ENCODE measurements around the gene ZNF263. TPM values are rescaled to one million over a fixed set of nuclear protein-coding genes. Genes with fewer than 3 reads are reported as not detected.

The ZNF263 gene
- total RNA-seq, 4 donors from 2014 or later = 40.6 to 56.3 (median 45.1) TPM

- Histone ChIP-seq H3K36me3 (peaks cover 50% of the 10 kb centered on the region), H3K9me3 (peaks cover 87% of the 10 kb centered on the region), H3K4me3 (no peak overlapping the region), H3K27me3 (no peaks in the 10 kb centered on the region), H3K4me1 (no peaks in the 10 kb centered on the region), H3K27ac (no peak overlapping the region)
- TF ChIP-seq POLR2A (IDR thresholded peaks at IDR 0.05) = no peak
- no peak for TF ChIP-seq EP300 (IDR thresholded peaks at IDR 0.05)
- no peak for TF ChIP-seq POLR2AphosphoS5 (IDR thresholded peaks at IDR 0.05)
- no peak for TF ChIP-seq CTCF (IDR thresholded peaks at IDR 0.05)
- no peak for DNase-seq (ENCODE audit: low spot score in 2 of 2)
- 93% methylated on average over 3 of the region's 3 CpGs for WGBS
These were observed 34.2 kb downstream of the ZNF263 start for GRCh38 chr16:3317315-3317999.

- no peak for DNase-seq (ENCODE audit: low spot score in 2 of 2)
- no peaks in the 10 kb centered on the region for H3K4me1 ChIP-seq
- 71% methylated on average over 2 of the region's 2 CpGs for WGBS
- H3K27me3 ChIP-seq = no peaks in the 10 kb centered on the region
- no peak overlapping the region for H3K27ac ChIP-seq
- H3K4me3 ChIP-seq = no peak overlapping the region
- TF ChIP-seq EP300 (IDR thresholded peaks at IDR 0.05) (no peak), POLR2AphosphoS5 (IDR thresholded peaks at IDR 0.05) (no peak), CTCF (IDR thresholded peaks at IDR 0.05) (no peak), POLR2A (IDR thresholded peaks at IDR 0.05) (no peak)
- H3K36me3 ChIP-seq = peaks cover 12% of the 10 kb centered on the region
- H3K9me3 ChIP-seq = peaks cover 64% of the 10 kb centered on the region
These were observed 38.5 kb downstream of the ZNF263 start for GRCh38 chr16:3321816-3322215.

GRCh38 chr16:3327514-3327913, 44.2 kb downstream of the ZNF263 start:
- H3K4me3 ChIP-seq = no peak overlapping the region
- H3K4me1 ChIP-seq = no peaks in the 10 kb centered on the region
- 75% methylated on average over 4 of the region's 4 CpGs for WGBS
- H3K9me3 ChIP-seq = peaks cover 25% of the 10 kb centered on the region
- no peak overlapping the region for H3K27ac ChIP-seq
- no peaks in the 10 kb centered on the region for H3K27me3 ChIP-seq
- DNase-seq (ENCODE audit: low spot score in 2 of 2) = no peak
- H3K36me3 ChIP-seq = no peaks in the 10 kb centered on the region
- TF ChIP-seq EP300 (IDR thresholded peaks at IDR 0.05) (no peak), POLR2AphosphoS5 (IDR thresholded peaks at IDR 0.05) (no peak), CTCF (IDR thresholded peaks at IDR 0.05) (no peak), POLR2A (IDR thresholded peaks at IDR 0.05) (no peak)

- Histone ChIP-seq H3K36me3 (no peaks in the 10 kb centered on the region), H3K27me3 (no peaks in the 10 kb centered on the region), H3K27ac (no peak overlapping the region), H3K4me3 (no peak overlapping the region), H3K9me3 (peaks cover 21% of the 10 kb centered on the region), H3K4me1 (no peaks in the 10 kb centered on the region)
- DNase-seq (ENCODE audit: low spot score in 2 of 2) = no peak
- no peak for TF ChIP-seq EP300 (IDR thresholded peaks at IDR 0.05)
- no peak for TF ChIP-seq POLR2AphosphoS5 (IDR thresholded peaks at IDR 0.05)
- no peak for TF ChIP-seq POLR2A (IDR thresholded peaks at IDR 0.05)
- no peak for TF ChIP-seq CTCF (IDR thresholded peaks at IDR 0.05)
- WGBS = 47% methylated on average over 3 of the region's 3 CpGs
These were observed 44.8 kb downstream of the ZNF263 start for GRCh38 chr16:3328104-3328503.

GRCh38 chr16:3328643-3329042, 45.4 kb downstream of the ZNF263 start:
- no peak overlapping the region for H3K27ac ChIP-seq
- H3K9me3 ChIP-seq = peaks cover 17% of the 10 kb centered on the region
- WGBS = 68% methylated on average over 2 of the region's 2 CpGs
- DNase-seq (ENCODE audit: low spot score in 2 of 2) = no peak
- no peaks in the 10 kb centered on the region for H3K4me1 ChIP-seq
- H3K4me3 ChIP-seq = no peak overlapping the region
- H3K36me3 ChIP-seq = no peaks in the 10 kb centered on the region
- no peak for TF ChIP-seq EP300 (IDR thresholded peaks at IDR 0.05)
- TF ChIP-seq CTCF (IDR thresholded peaks at IDR 0.05) = no peak
- TF ChIP-seq POLR2A (IDR thresholded peaks at IDR 0.05) = no peak
- TF ChIP-seq POLR2AphosphoS5 (IDR thresholded peaks at IDR 0.05) = no peak
- H3K27me3 ChIP-seq = no peaks in the 10 kb centered on the region

Other genes starting within 250 kb of the ZNF263 start
- gene BICDL2, start 246.5 kb upstream of the ZNF263 start, total RNA-seq = 10 to 100 TPM; 58.4 to 77.6 (median 69.3) TPM
- gene MMP25, start 236.9 kb upstream of the ZNF263 start, total RNA-seq = under 1 TPM in 3 of 4 donors, not detected in 1; 0.51 to 0.87 (median 0.83) TPM
- gene IL32, start 217.9 kb upstream of the ZNF263 start, total RNA-seq = 10 to 100 TPM in 1 of 4 donors, 1 to 10 TPM in 3; 2.6 to 11.9 (median 6.1) TPM
- not detected for gene ZSCAN10, start 184.2 kb upstream of the ZNF263 start, total RNA-seq
- 10 to 100 TPM; 18.3 to 22.5 (median 20.9) TPM for gene ZNF205, start 170.9 kb upstream of the ZNF263 start, total RNA-seq
- gene ZNF213, start 148.5 kb upstream of the ZNF263 start, total RNA-seq = 10 to 100 TPM; 14.0 to 18.0 (median 16.4) TPM
- not detected for gene OR1F1, start 95.3 kb upstream of the ZNF263 start, total RNA-seq
- 1 to 10 TPM; 2.6 to 7.7 (median 4.8) TPM for gene ZNF200, start 48.3 kb upstream of the ZNF263 start, total RNA-seq
- gene MEFV, start 26.9 kb upstream of the ZNF263 start, total RNA-seq = under 1 TPM in 3 of 4 donors, not detected in 1; 0.16 to 0.40 (median 0.17) TPM
- gene TIGD7, start 21.9 kb downstream of the ZNF263 start, total RNA-seq = 1 to 10 TPM; 1.9 to 4.3 (median 2.1) TPM
- 10 to 100 TPM; 13.8 to 40.4 (median 19.1) TPM for gene ZNF75A, start 22.0 kb downstream of the ZNF263 start, total RNA-seq
- gene OR2C1, start 72.4 kb downstream of the ZNF263 start, total RNA-seq = under 1 TPM in 1 of 4 donors, not detected in 3; 0.34 TPM
- gene ZSCAN32, start 117.5 kb downstream of the ZNF263 start, total RNA-seq = 10 to 100 TPM in 3 of 4 donors, 1 to 10 TPM in 1; 9.7 to 20.9 (median 11.9) TPM
- 10 to 100 TPM in 1 of 4 donors, 1 to 10 TPM in 3; 8.4 to 14.9 (median 9.7) TPM for gene ZNF174, start 117.7 kb downstream of the ZNF263 start, total RNA-seq
- 1 to 10 TPM; 1.5 to 4.3 (median 2.4) TPM for gene ZNF597, start 160.0 kb downstream of the ZNF263 start, total RNA-seq
- gene NAA60, start 160.2 kb downstream of the ZNF263 start, total RNA-seq = 10 to 100 TPM; 20.9 to 40.2 (median 26.4) TPM
- not detected for gene C16orf90, start 212.0 kb downstream of the ZNF263 start, total RNA-seq
- gene CLUAP1, start 217.5 kb downstream of the ZNF263 start, total RNA-seq = 10 to 100 TPM in 1 of 4 donors, 1 to 10 TPM in 3; 4.9 to 12.6 (median 6.6) TPM

All from suprapubic skin (tissue), 4 donors.